A549 (cell line): ENCODE results near the gene MTF2. TPM values are rescaled to one million over a fixed set of nuclear protein-coding genes. Genes with fewer than 3 reads are reported as not detected.

Source experiments
- ATAC-seq, 2 experiments: fragments of 200-7000 bp in 1 of 2; fragments of >200 bp in 1 of 2; cut with Nextera tagmentation in 1 of 2; cut with Tn5 transposase in 1 of 2; 3 replicates each; pipeline versions ENCODE4 v1.8.0 to v1.9.1; 2018 to 2020; ENCODE audit warnings: mild to moderate bottlenecking in 1 of 2, moderate library complexity in 1 of 2
- CTCF ChIA-PET: fragments of 300-600 bp; sonication (Branson Sonifier 250); formaldehyde crosslinking; extraction: SDS; loops from one replicate; lab custom pipeline; 2021; ENCODE audit warnings: antibody characterized with exemption, inconsistent platforms; lab: Yijun Ruan, JAX
- POLR2A ChIA-PET: fragments of 350-600 bp; formaldehyde crosslinking; extraction: SDS; loops from one replicate; lab custom pipeline; 2021; ENCODE audit warnings: antibody characterized with exemption, inconsistent platforms; lab: Yijun Ruan, JAX
- DNase-seq, 2 experiments: peaks; one replicate each; pipeline versions ENCODE4 v3.0.0 to v3.0.0-alpha.2; 2011 to 2016; ENCODE audit warnings: low read depth in 1 of 2, low spot score in 1 of 2
- FAIRE-seq: peaks from 2 replicates; lab custom pipeline; 2011; peaks lifted over from hg19 to GRCh38; lab: Jason Lieb, UNC
- H3K27ac ChIP-seq, 2 experiments: fragments of >200 bp; sonication (Bioruptor Twin); formaldehyde crosslinking; 3 replicates each; pipeline ENCODE4 v1.5.1; 2016 to 2017
- H3K4me1 ChIP-seq: fragments of >200 bp; sonication (Bioruptor Twin); formaldehyde crosslinking; 3 replicates; pipeline ENCODE4 v1.6.1; 2016
- H3K4me2 ChIP-seq: fragments of >200 bp; sonication (Bioruptor Twin); formaldehyde crosslinking; 3 replicates; pipeline ENCODE4 v1.6.1; 2016
- H3K4me3 ChIP-seq: fragments of >200 bp; sonication (Bioruptor Twin); formaldehyde crosslinking; 3 replicates; pipeline ENCODE4 v1.5.1; 2016
- H3K9me3 ChIP-seq: fragments of >200 bp; sonication (Bioruptor Twin); formaldehyde crosslinking; 3 replicates; pipeline ENCODE4 v1.6.1; 2016
- CHD4 ChIP-seq: fragments of 200-600 bp; sonication (generic); IDR thresholded peaks from 2 replicates; pipeline ENCODE4 v1.6.1; 2016; ENCODE audit warnings: antibody characterized with exemption, mild to moderate bottlenecking, borderline replicate concordance
- ESRRA ChIP-seq: fragments of 150-350 bp; IDR thresholded peaks from 2 replicates; pipeline ENCODE4 v1.6.1; 2014; ENCODE audit warnings: mild to moderate bottlenecking, low read length, borderline replicate concordance
- FOSB ChIP-seq: fragments of 250-450 bp; sonication (Bioruptor Pico); IDR thresholded peaks from 2 replicates; pipeline ENCODE4 v1.5.0; 2020; ENCODE audit warnings: mild to moderate bottlenecking, moderate library complexity
- JUNB ChIP-seq: fragments of >200 bp; sonication (Bioruptor Twin); formaldehyde crosslinking; IDR thresholded peaks from 2 replicates; pipeline ENCODE4 v1.6.1; 2016
- KDM1A ChIP-seq: fragments of 200-600 bp; sonication (generic); IDR thresholded peaks from 2 replicates; pipeline ENCODE4 v1.6.1; 2016; ENCODE audit warnings: low read depth, mild to moderate bottlenecking
- MAFK ChIP-seq: fragments of 450-650 bp; IDR thresholded peaks from 2 replicates; pipeline ENCODE4 v1.6.1; 2014; ENCODE audit not compliant: partially characterized antibody
- MAZ ChIP-seq: fragments of 150-350 bp; IDR thresholded peaks from 2 replicates; pipeline ENCODE4 v1.6.1; 2014; ENCODE audit warnings: antibody characterized with exemption, low read depth, low read length, borderline replicate concordance
- MYC ChIP-seq: IDR thresholded peaks from 2 replicates; pipeline ENCODE4 v1.6.1; 2012; ENCODE audit warnings: mild to moderate bottlenecking, inconsistent platforms, low read length, improper control_type of control experiment, borderline replicate concordance
- NR3C1 ChIP-seq: fragments of >200 bp; sonication (Bioruptor Twin); formaldehyde crosslinking; IDR thresholded peaks from 3 replicates; pipeline ENCODE4 v1.6.1; 2017
- POLR2A ChIP-seq: IDR thresholded peaks from 2 replicates; pipeline ENCODE4 v1.6.1; 2012; ENCODE audit warnings: mild to moderate bottlenecking, low read length
- POLR2AphosphoS2 ChIP-seq: conservative IDR thresholded peaks from 2 replicates; pipeline ENCODE4 v1.6.1; 2012; ENCODE audit warnings: low read length, improper control_type of control experiment, inconsistent platforms
- RAD21 ChIP-seq, 2 experiments: fragments of >200 bp in 1 of 2; sonication (Bioruptor Twin) in 1 of 2; formaldehyde crosslinking in 1 of 2; IDR thresholded peaks in 1 of 2; conservative IDR thresholded peaks in 1 of 2; 2 replicates in 1 of 2; 3 replicates in 1 of 2; pipeline ENCODE4 v1.6.1; 2012 to 2018; ENCODE audit warnings: inconsistent platforms in 1 of 2
- RARB ChIP-seq: fragments of 250-450 bp; sonication (Bioruptor Pico); IDR thresholded peaks from 2 replicates; pipeline ENCODE4 v1.8.0; 2021; ENCODE audit warnings: mild to moderate bottlenecking, moderate library complexity
- RFX5 ChIP-seq: fragments of 450-650 bp; IDR thresholded peaks from 2 replicates; pipeline ENCODE4 v1.7.1; 2014; ENCODE audit warnings: antibody characterized with exemption, mild to moderate bottlenecking, moderate library complexity
- TFCP2L1 ChIP-seq: fragments of 250-450 bp; sonication (Bioruptor Pico); IDR thresholded peaks from 2 replicates; pipeline ENCODE4 v1.5.0; 2021; ENCODE audit warnings: mild to moderate bottlenecking
- ZC3H11A ChIP-seq: fragments of 450-650 bp; IDR thresholded peaks from 2 replicates; pipeline ENCODE4 v1.6.1; 2014; ENCODE audit warnings: antibody characterized with exemption, mild to moderate bottlenecking
- ZNF302 ChIP-seq: fragments of 250-450 bp; sonication (Bioruptor Pico); IDR thresholded peaks from 2 replicates; pipeline ENCODE4 v1.9.0; 2021; ENCODE audit warnings: inconsistent platforms, mild to moderate bottlenecking, moderate library complexity
- WGBS: methylation state at CpG from one replicate; pipeline ENCODE4 v1.1.6; 2017; ENCODE audit errors: missing lambda C conversion rate; 5-methylcytosine and 5-hydroxymethylcytosine counted together
- polyA plus RNA-seq, 4 experiments: library from polyadenylated mRNA; depleted of rRNA in 3 of 4; stranded (reverse); fragments of >200 nt; fragmentation: RNase III in 1 of 4; extraction: RNeasy Plus Mini Kit Qiagen cat#74134 plus additional on column Dnase treatment in 1 of 4; gene quantifications; 2 replicates in 3 of 4; 3 replicates in 1 of 4; pipeline ENCODE4 v1.2.3, GENCODE V29; 2011 to 2017
- TF ChIP-seq, protein P1 (sequence below): IDR thresholded peaks from 2 replicates; pipeline ENCODE4 v1.6.1; 2012
- TF ChIP-seq, protein P2 (sequence below): fragments of >200 bp; sonication (Bioruptor Twin); formaldehyde crosslinking; IDR thresholded peaks from 3 replicates; pipeline ENCODE4 v1.6.1; 2016
- TF ChIP-seq, protein P3 (sequence below): IDR thresholded peaks from 2 replicates; pipeline ENCODE4 v1.6.1; 2012; ENCODE audit warnings: low read depth, borderline replicate concordance
- TF ChIP-seq, protein P4 (sequence below): IDR thresholded peaks from 2 replicates; pipeline ENCODE4 v1.6.1; 2012
- TF ChIP-seq, protein P5 (sequence below): fragments of >200 bp; sonication (Bioruptor Twin); formaldehyde crosslinking; IDR thresholded peaks from 2 replicates; pipeline ENCODE4 v1.6.1; 2016
- TF ChIP-seq, protein P6 (sequence below): fragments of 450-650 bp; IDR thresholded peaks from 2 replicates; pipeline ENCODE4 v1.6.1; 2014; ENCODE audit warnings: antibody characterized with exemption
- TF ChIP-seq, protein P7 (sequence below): fragments of 200-600 bp; sonication (generic); IDR thresholded peaks from 2 replicates; pipeline ENCODE4 v1.6.1; 2016; ENCODE audit warnings: antibody characterized with exemption, mild to moderate bottlenecking, moderate library complexity

MTF2 gene
- polyA plus RNA-seq, 2 of the 4 experiments (the other 2 are of a cell fraction): 14.3 to 31.2 TPM

DNA sequence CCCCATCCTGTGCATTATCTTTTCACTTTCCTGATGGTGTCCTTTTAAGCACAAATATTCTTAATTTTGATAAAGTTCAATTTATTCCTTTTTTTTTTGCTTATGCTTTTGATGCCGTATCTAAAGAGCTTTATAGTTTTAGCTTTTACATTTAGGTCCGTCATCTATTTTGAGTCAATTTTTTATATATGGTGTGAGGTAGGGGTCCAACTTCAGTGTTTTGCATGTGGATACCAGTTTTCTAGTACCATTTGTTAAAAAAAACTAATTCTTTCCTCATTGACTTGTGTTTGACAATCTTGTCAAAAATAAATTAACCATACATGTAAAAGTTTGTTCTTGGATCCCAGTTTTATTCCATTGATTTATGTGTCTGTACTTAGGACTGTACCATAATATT lies 4.9 kb downstream of the MTF2 start:
- H3K4me1 ChIP-seq: peaks cover 12% of the 10 kb centered on the region; the same call in 2 of the 3 replicates
- no peak for ATAC-seq
- ChIA-PET CTCF (no interaction called here), POLR2A (no interaction called here)
- no peak overlapping the region for H3K4me2 ChIP-seq
- H3K9me3 ChIP-seq: no peaks in the 10 kb centered on the region
- H3K4me3 ChIP-seq: no peak overlapping the region
- no peak for FAIRE-seq
- no peak for DNase-seq
- no peak overlapping the region for H3K27ac ChIP-seq
- WGBS: 96% methylated on average over 2 of the region's 2 CpGs
- TF ChIP-seq RFX5 (no peak), TFCP2L1 (CRISPR knock-in tag) (no peak), JUNB (no peak), MAZ (no peak), ZNF302 (no peak), CHD4 (no peak), NR3C1 (no peak)
- TF ChIP-seq, protein P1, sequence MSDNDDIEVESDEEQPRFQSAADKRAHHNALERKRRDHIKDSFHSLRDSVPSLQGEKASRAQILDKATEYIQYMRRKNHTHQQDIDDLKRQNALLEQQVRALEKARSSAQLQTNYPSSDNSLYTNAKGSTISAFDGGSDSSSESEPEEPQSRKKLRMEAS: no peak

DNA sequence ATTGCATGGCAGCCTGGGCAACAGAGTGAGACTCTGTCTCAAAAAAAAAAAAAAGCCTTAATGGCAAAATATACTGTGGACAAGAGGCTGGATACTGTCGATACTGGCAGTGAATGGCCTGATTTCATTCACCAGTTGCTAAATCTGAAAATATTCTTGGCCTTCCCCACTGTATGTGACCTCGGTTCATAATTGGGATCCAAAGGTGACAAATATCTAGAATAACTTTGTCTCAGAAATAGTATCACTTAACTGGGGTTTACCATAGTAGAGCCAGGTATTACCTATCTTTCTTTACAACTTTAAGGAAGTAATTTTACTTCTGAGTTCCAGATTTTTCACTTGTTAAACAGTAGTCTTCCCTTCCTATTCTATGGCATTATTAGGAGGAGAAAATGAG lies 8.4 kb downstream of the MTF2 start:
- TF ChIP-seq POLR2A (no peak), KDM1A (no peak), RFX5 (no peak), MAFK (no peak), RAD21 (conservative IDR thresholded peaks at IDR 0.05 in 1 of 2, IDR thresholded peaks at IDR 0.05 in 1 of 2) (no peak), POLR2AphosphoS2 (no peak), RARB (CRISPR knock-in tag) (no peak), MYC (no peak), ZC3H11A (no peak), FOSB (CRISPR knock-in tag) (no peak), ESRRA (no peak)
- TF ChIP-seq, protein P2, sequence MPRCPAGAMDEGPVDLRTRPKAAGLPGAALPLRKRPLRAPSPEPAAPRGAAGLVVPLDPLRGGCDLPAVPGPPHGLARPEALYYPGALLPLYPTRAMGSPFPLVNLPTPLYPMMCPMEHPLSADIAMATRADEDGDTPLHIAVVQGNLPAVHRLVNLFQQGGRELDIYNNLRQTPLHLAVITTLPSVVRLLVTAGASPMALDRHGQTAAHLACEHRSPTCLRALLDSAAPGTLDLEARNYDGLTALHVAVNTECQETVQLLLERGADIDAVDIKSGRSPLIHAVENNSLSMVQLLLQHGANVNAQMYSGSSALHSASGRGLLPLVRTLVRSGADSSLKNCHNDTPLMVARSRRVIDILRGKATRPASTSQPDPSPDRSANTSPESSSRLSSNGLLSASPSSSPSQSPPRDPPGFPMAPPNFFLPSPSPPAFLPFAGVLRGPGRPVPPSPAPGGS: no peak
- TF ChIP-seq, protein P3, sequence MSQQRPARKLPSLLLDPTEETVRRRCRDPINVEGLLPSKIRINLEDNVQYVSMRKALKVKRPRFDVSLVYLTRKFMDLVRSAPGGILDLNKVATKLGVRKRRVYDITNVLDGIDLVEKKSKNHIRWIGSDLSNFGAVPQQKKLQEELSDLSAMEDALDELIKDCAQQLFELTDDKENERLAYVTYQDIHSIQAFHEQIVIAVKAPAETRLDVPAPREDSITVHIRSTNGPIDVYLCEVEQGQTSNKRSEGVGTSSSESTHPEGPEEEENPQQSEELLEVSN: no peak
- TF ChIP-seq, protein P4, sequence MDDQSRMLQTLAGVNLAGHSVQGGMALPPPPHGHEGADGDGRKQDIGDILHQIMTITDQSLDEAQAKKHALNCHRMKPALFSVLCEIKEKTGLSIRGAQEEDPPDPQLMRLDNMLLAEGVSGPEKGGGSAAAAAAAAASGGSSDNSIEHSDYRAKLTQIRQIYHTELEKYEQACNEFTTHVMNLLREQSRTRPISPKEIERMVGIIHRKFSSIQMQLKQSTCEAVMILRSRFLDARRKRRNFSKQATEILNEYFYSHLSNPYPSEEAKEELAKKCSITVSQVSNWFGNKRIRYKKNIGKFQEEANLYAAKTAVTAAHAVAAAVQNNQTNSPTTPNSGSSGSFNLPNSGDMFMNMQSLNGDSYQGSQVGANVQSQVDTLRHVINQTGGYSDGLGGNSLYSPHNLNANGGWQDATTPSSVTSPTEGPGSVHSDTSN: no peak
- TF ChIP-seq, protein P5, sequence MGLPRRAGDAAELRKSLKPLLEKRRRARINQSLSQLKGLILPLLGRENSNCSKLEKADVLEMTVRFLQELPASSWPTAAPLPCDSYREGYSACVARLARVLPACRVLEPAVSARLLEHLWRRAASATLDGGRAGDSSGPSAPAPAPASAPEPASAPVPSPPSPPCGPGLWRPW: no peak
- TF ChIP-seq, protein P6, sequence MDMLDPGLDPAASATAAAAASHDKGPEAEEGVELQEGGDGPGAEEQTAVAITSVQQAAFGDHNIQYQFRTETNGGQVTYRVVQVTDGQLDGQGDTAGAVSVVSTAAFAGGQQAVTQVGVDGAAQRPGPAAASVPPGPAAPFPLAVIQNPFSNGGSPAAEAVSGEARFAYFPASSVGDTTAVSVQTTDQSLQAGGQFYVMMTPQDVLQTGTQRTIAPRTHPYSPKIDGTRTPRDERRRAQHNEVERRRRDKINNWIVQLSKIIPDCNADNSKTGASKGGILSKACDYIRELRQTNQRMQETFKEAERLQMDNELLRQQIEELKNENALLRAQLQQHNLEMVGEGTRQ: no peak
- TF ChIP-seq, protein P1: no peak
- TF ChIP-seq, protein P7, sequence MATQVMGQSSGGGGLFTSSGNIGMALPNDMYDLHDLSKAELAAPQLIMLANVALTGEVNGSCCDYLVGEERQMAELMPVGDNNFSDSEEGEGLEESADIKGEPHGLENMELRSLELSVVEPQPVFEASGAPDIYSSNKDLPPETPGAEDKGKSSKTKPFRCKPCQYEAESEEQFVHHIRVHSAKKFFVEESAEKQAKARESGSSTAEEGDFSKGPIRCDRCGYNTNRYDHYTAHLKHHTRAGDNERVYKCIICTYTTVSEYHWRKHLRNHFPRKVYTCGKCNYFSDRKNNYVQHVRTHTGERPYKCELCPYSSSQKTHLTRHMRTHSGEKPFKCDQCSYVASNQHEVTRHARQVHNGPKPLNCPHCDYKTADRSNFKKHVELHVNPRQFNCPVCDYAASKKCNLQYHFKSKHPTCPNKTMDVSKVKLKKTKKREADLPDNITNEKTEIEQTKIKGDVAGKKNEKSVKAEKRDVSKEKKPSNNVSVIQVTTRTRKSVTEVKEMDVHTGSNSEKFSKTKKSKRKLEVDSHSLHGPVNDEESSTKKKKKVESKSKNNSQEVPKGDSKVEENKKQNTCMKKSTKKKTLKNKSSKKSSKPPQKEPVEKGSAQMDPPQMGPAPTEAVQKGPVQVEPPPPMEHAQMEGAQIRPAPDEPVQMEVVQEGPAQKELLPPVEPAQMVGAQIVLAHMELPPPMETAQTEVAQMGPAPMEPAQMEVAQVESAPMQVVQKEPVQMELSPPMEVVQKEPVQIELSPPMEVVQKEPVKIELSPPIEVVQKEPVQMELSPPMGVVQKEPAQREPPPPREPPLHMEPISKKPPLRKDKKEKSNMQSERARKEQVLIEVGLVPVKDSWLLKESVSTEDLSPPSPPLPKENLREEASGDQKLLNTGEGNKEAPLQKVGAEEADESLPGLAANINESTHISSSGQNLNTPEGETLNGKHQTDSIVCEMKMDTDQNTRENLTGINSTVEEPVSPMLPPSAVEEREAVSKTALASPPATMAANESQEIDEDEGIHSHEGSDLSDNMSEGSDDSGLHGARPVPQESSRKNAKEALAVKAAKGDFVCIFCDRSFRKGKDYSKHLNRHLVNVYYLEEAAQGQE: no peak
- no peaks in the 10 kb centered on the region for H3K9me3 ChIP-seq
- no peak overlapping the region for H3K27ac ChIP-seq
- no peak overlapping the region for H3K4me2 ChIP-seq
- H3K4me3 ChIP-seq: no peak overlapping the region
- DNase-seq (no peak), FAIRE-seq (no peak), ATAC-seq (no peak)
- WGBS: 90% methylated on average over 2 of the region's 2 CpGs
- ChIA-PET POLR2A (no interaction called here), CTCF (no interaction called here)
- H3K4me1 ChIP-seq: no peaks in the 10 kb centered on the region
